HepG2 (cell line): ENCODE results near the gene HCK. TPM values are rescaled to one million over a fixed set of nuclear protein-coding genes. Genes with fewer than 3 reads are reported as not detected.

Experiments
- EED ChIP-seq: sonication (generic); formaldehyde crosslinking; IDR thresholded peaks from 2 replicates; pipeline ENCODE4 v1.5.0; 2020; ENCODE audit warnings: mild to moderate bottlenecking, missing genetic modification reagents
- FOXP4 ChIP-seq: sonication (generic); formaldehyde crosslinking; IDR thresholded peaks from 2 replicates; pipeline ENCODE4 v1.4.0; 2020; ENCODE audit warnings: missing genetic modification reagents
- HCFC1 ChIP-seq: fragments of 150-350 bp; IDR thresholded peaks from 2 replicates; pipeline ENCODE4 v1.6.1; 2014; ENCODE audit warnings: low read depth, low read length
- HDAC2 ChIP-seq: sonication (generic); formaldehyde crosslinking; IDR thresholded peaks from 2 replicates; pipeline ENCODE4 v1.4.0; 2020; ENCODE audit warnings: missing genetic modification reagents
- HNF4G ChIP-seq, 2 experiments: sonication (generic) in 1 of 2; formaldehyde crosslinking in 1 of 2; IDR thresholded peaks; 2 replicates each; pipeline versions ENCODE4 v1.4.0 to v1.6.1; 2011 to 2020; ENCODE audit warnings: borderline replicate concordance in 2 of 2, low read depth in 2 of 2, mild to moderate bottlenecking in 2 of 2, low read length in 1 of 2, missing genetic modification reagents in 1 of 2, moderate library complexity in 1 of 2
- HOXA9 ChIP-seq: sonication (generic); formaldehyde crosslinking; IDR thresholded peaks from 2 replicates; pipeline ENCODE4 v1.8.1; 2022; ENCODE audit warnings: missing genetic modification reagents, mild to moderate bottlenecking, moderate library complexity, borderline replicate concordance
- KDM5A ChIP-seq: fragments of 200-600 bp; sonication (generic); IDR thresholded peaks from 2 replicates; pipeline ENCODE4 v1.7.0; 2018; ENCODE audit warnings: antibody characterized with exemption, mild to moderate bottlenecking, low read length, borderline replicate concordance
- MTA1 ChIP-seq: sonication (generic); formaldehyde crosslinking; IDR thresholded peaks from 2 replicates; pipeline ENCODE4 v1.4.0; 2020; ENCODE audit warnings: missing genetic modification reagents, mild to moderate bottlenecking, borderline replicate concordance
- MYC ChIP-seq: sonication (generic); formaldehyde crosslinking; IDR thresholded peaks from 2 replicates; pipeline ENCODE4 v1.9.0; 2021; ENCODE audit warnings: missing genetic modification reagents, borderline replicate concordance
- POLR2A ChIP-seq, 2 experiments: IDR thresholded peaks; 2 replicates each; pipeline ENCODE4 v1.6.1; 2011; ENCODE audit warnings: low read depth in 2 of 2, low read length in 2 of 2, mild to moderate bottlenecking in 1 of 2, moderate library complexity in 1 of 2; ENCODE audit not compliant: insufficient read depth in 1 of 2
- SMYD3 ChIP-seq: sonication (generic); formaldehyde crosslinking; IDR thresholded peaks from 2 replicates; pipeline ENCODE4 v1.8.1; 2023; ENCODE audit warnings: mild to moderate bottlenecking, missing genetic modification reagents
- SYNCRIP ChIP-seq: fragments of 200-400 bp; formaldehyde crosslinking; IDR thresholded peaks from 2 replicates; pipeline ENCODE4 v1.6.1; 2018; ENCODE audit warnings: mild to moderate bottlenecking, low read depth, low read length; ENCODE audit not compliant: insufficient read depth
- TGIF2 ChIP-seq: IDR thresholded peaks from 2 replicates; pipeline ENCODE4 v1.6.1; 2016; ENCODE audit warnings: control low read depth, missing compliant biosample characterization
- ZGPAT ChIP-seq: IDR thresholded peaks from 2 replicates; pipeline ENCODE4 v1.6.1; 2016; ENCODE audit warnings: mild to moderate bottlenecking
- ZNF10 ChIP-seq: sonication (generic); formaldehyde crosslinking; IDR thresholded peaks from 2 replicates; pipeline ENCODE4 v1.4.0; 2020; ENCODE audit warnings: mild to moderate bottlenecking, low read depth, missing genetic modification reagents, borderline replicate concordance
- ZNF558 ChIP-seq: sonication (generic); formaldehyde crosslinking; IDR thresholded peaks from 2 replicates; pipeline ENCODE4 v1.9.0; 2022; ENCODE audit warnings: mild to moderate bottlenecking, missing genetic modification reagents, borderline replicate concordance
- ZNF703 ChIP-seq: sonication (generic); formaldehyde crosslinking; IDR thresholded peaks from 2 replicates; pipeline ENCODE4 v1.5.1; 2020; ENCODE audit warnings: missing genetic modification reagents, mild to moderate bottlenecking, moderate library complexity, borderline replicate concordance
- ZNF780A ChIP-seq: sonication (generic); formaldehyde crosslinking; IDR thresholded peaks from 2 replicates; pipeline ENCODE4 v1.8.0; 2022; ENCODE audit warnings: mild to moderate bottlenecking, missing genetic modification reagents, moderate library complexity
- ZNF790 ChIP-seq: sonication (generic); formaldehyde crosslinking; IDR thresholded peaks from 2 replicates; pipeline ENCODE4 v1.8.0; 2022; ENCODE audit warnings: missing genetic modification reagents, mild to moderate bottlenecking, borderline replicate concordance
- ZNF841 ChIP-seq: sonication (generic); formaldehyde crosslinking; IDR thresholded peaks from 2 replicates; pipeline ENCODE4 v1.8.1; 2023; ENCODE audit warnings: missing genetic modification reagents, borderline replicate concordance
- polyA plus RNA-seq, 8 experiments: library from polyadenylated mRNA; depleted of rRNA in 3 of 8; stranded (reverse) in 7 of 8; unstranded in 1 of 8; fragments of >200 nt; fragmentation: Illumina TruSeq in 4 of 8; extraction: Trizol in 4 of 8; gene quantifications; 2 replicates each; pipeline versions ENCODE4 v1.2.1 to v1.2.3, GENCODE V29; 2011 to 2016; ENCODE audit warnings: low read depth in 4 of 8, missing spikeins in 1 of 8, mixed read lengths in 1 of 8; ENCODE audit not compliant: insufficient read depth in 1 of 8
- total RNA-seq, 5 experiments: library from RNA; depleted of rRNA; stranded (reverse); fragments of >200 nt; fragmentation: Illumina TruSeq; extraction: Trizol; gene quantifications; 2 replicates each; pipeline ENCODE4 v1.2.3, GENCODE V29; 2016; ENCODE audit warnings: low read depth in 1 of 5
- TF ChIP-seq, protein P1 (sequence below): sonication (generic); formaldehyde crosslinking; IDR thresholded peaks from 2 replicates; pipeline ENCODE4 v1.4.0; 2020; ENCODE audit warnings: mild to moderate bottlenecking, missing genetic modification reagents
- TF ChIP-seq, protein P2 (sequence below): sonication (generic); formaldehyde crosslinking; IDR thresholded peaks from 2 replicates; pipeline ENCODE4 v1.4.0; 2020; ENCODE audit warnings: missing genetic modification reagents, borderline replicate concordance

Gene HCK
- total and polyA plus RNA-seq, 2 of the 13 experiments (the other 11 are each of a cell fraction or from before 2014, with no cell fraction given), result 0.04 TPM; not detected in 1

DNA sequence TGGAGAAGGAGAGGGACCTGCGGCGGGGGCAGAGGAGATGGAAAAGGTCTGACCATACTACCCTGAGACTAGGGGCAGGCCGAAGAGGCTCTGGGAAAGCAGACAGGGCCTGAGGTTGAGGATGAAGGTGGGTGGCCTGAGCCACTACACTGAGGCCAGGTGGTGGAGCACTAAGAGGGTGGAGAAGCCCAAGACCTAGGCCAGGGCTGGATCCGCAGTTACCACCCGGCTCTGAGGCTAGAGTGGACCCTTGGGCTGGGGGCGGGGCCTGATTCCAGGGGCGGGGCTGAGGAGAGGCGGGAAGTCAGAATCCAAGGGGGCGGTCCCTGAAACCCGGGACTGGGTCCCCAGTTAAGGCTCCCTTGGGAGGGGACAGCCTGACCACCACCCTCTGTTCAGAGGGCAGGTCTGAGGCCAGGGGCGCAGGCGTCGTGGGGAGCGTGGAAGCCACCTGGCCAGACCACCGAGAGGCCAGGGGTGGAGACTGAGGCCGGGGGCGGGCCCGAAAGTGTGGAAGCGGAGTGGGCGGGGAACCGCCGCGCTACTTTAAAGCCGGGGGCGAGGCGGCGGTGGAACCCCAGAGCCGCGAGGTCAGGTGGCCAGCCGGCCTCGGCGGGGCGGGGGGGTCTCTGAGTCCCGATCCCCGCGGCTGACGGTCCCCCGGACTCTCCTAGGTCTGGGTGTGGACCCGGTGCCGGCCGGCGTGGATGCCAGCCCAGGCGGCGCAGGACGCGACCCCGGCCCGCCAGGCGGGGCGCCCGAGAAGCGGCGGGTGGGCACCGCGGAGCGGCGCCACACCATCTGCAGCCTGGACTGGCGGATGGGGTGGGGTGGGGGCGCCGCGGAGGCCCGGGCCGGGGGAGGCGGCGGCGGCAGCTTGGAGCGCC, 33.5 kb upstream of the HCK start (continued):
- TF ChIP-seq ZNF790, result no peak
- 0 out of 2 replicates have a peak, but pooled peaks have one; percentile 43 for TF ChIP-seq ZNF703 (CRISPR knock-in tag)
- no peak for TF ChIP-seq ZNF10 (CRISPR knock-in tag)
- TF ChIP-seq ZNF841 (CRISPR knock-in tag), result no peak
- TF ChIP-seq HCFC1, result no peak
- no peak for TF ChIP-seq HNF4G (IDR thresholded peaks at IDR 0.05; ENCODE audit: borderline replicate concordance, low read depth, low read length)
- TF ChIP-seq HNF4G (CRISPR knock-in tag; IDR thresholded peaks at IDR 0.05; ENCODE audit: borderline replicate concordance, low read depth), result no peak
- 0 out of 2 replicates have a peak, but pooled peaks have one; percentile 28 for TF ChIP-seq MTA1 (CRISPR knock-in tag)
- peak; percentile 21 for TF ChIP-seq MYC (CRISPR knock-in tag)
- TF ChIP-seq HDAC2 (CRISPR knock-in tag), result peak; percentile 40
- no peak for TF ChIP-seq ZNF558 (CRISPR knock-in tag)
- TF ChIP-seq TGIF2 (CRISPR knock-in tag), result 0 out of 2 replicates have a peak, but pooled peaks have one; percentile 16
- TF ChIP-seq SMYD3 (CRISPR knock-in tag), result no peak
- 0 out of 2 replicates have a peak, but pooled peaks have one; percentile 34 for TF ChIP-seq ZGPAT (CRISPR knock-in tag)
- TF ChIP-seq SYNCRIP, result no peak
- TF ChIP-seq EED (CRISPR knock-in tag), result 0 out of 2 replicates have a peak, but pooled peaks have one; percentile 61
- no peak for TF ChIP-seq ZNF780A (CRISPR knock-in tag)
- no peak for TF ChIP-seq HOXA9 (CRISPR knock-in tag)
- 0 out of 2 replicates have a peak, but pooled peaks have one; percentile 10 for TF ChIP-seq FOXP4 (CRISPR knock-in tag)
- TF ChIP-seq, protein P1, sequence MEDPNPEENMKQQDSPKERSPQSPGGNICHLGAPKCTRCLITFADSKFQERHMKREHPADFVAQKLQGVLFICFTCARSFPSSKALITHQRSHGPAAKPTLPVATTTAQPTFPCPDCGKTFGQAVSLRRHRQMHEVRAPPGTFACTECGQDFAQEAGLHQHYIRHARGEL (CRISPR knock-in tag), result no peak
- TF ChIP-seq POLR2A (IDR thresholded peaks at IDR 0.05; ENCODE audit: insufficient read depth in 1 of 2, low read depth in 2 of 2, low read length in 2 of 2), result no peak
- no peak for TF ChIP-seq KDM5A
- TF ChIP-seq, protein P2, sequence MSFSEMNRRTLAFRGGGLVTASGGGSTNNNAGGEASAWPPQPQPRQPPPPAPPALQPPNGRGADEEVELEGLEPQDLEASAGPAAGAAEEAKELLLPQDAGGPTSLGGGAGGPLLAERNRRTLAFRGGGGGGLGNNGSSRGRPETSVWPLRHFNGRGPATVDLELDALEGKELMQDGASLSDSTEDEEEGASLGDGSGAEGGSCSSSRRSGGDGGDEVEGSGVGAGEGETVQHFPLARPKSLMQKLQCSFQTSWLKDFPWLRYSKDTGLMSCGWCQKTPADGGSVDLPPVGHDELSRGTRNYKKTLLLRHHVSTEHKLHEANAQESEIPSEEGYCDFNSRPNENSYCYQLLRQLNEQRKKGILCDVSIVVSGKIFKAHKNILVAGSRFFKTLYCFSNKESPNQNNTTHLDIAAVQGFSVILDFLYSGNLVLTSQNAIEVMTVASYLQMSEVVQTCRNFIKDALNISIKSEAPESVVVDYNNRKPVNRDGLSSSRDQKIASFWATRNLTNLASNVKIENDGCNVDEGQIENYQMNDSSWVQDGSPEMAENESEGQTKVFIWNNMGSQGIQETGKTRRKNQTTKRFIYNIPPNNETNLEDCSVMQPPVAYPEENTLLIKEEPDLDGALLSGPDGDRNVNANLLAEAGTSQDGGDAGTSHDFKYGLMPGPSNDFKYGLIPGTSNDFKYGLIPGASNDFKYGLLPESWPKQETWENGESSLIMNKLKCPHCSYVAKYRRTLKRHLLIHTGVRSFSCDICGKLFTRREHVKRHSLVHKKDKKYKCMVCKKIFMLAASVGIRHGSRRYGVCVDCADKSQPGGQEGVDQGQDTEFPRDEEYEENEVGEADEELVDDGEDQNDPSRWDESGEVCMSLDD (CRISPR knock-in tag), result no peak
